ENCODE results near the gene MECP2. TPM values are rescaled to one million over a fixed set of nuclear protein-coding genes. Genes with fewer than 3 reads are reported as not detected.
A peak's percentile ranks its signal among the peaks of the same experiment; 100 is the strongest.

MECP2 gene
- total RNA-seq, 2 experiments from 2014 or later = 31.2 to 48.6 TPM

GRCh38 chrX:154072192-154072591 lies 25.3 kb downstream of the MECP2 start:
- Histone ChIP-seq H3K79me2 (ENCODE audit: insufficient read depth, low read depth, low read length) (peaks cover 53% of the 10 kb centered on the region), H3K36me3 (ENCODE audit: insufficient read depth, low read length) (peaks cover 17% of the 10 kb centered on the region), H4K20me1 (ENCODE audit: insufficient read depth, low read length) (no peaks in the 10 kb centered on the region), H3K9me3 (ENCODE audit: low read length) (no peaks in the 10 kb centered on the region), H3K4me1 (ENCODE audit: insufficient read depth, low read length, poor library complexity, severe bottlenecking) (peaks cover 13% of the 10 kb centered on the region), H3K4me3 (ENCODE audit: low read depth, low read length, poor library complexity, severe bottlenecking) (no peak overlapping the region), H3K9me2 (ENCODE audit: insufficient read depth, low read length) (no peaks in the 10 kb centered on the region), H3K27ac (ENCODE audit: low read depth, low read length, poor library complexity, severe bottlenecking) (no peak overlapping the region), H2AFZ (ENCODE audit: low read length) (no peak overlapping the region), H3K4me2 (ENCODE audit: low read length) (no peak overlapping the region)
- no peak for DNase-seq (ENCODE audit: low spot score)
- TF ChIP-seq EZH2phosphoT487 (IDR thresholded peaks at IDR 0.05; ENCODE audit: borderline replicate concordance, low read depth, low read length) = no peak
- TF ChIP-seq, protein P1, sequence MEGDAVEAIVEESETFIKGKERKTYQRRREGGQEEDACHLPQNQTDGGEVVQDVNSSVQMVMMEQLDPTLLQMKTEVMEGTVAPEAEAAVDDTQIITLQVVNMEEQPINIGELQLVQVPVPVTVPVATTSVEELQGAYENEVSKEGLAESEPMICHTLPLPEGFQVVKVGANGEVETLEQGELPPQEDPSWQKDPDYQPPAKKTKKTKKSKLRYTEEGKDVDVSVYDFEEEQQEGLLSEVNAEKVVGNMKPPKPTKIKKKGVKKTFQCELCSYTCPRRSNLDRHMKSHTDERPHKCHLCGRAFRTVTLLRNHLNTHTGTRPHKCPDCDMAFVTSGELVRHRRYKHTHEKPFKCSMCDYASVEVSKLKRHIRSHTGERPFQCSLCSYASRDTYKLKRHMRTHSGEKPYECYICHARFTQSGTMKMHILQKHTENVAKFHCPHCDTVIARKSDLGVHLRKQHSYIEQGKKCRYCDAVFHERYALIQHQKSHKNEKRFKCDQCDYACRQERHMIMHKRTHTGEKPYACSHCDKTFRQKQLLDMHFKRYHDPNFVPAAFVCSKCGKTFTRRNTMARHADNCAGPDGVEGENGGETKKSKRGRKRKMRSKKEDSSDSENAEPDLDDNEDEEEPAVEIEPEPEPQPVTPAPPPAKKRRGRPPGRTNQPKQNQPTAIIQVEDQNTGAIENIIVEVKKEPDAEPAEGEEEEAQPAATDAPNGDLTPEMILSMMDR (conservative IDR thresholded peaks at IDR 0.05; ENCODE audit: low read length) = no peak
- CTCF ChIA-PET (ENCODE audit: unreplicated experiment) = no interaction called here
- POLR2A ChIA-PET = interaction anchor here (0.5 kb wide), 1 partner anchor 9 kb away, joined by 3 read pairs; no protein-coding TSS in a partner anchor
- no TSS peak for BruUV-seq (replicated peaks)
- intact Hi-C loops (cut with micrococcal nuclease; ENCODE audit: unreplicated experiment) = no loop called here

- ChIA-PET POLR2A (no interaction called here), CTCF (ENCODE audit: unreplicated experiment) (no interaction called here)
- H3K9me3 ChIP-seq (ENCODE audit: low read length) = no peaks in the 10 kb centered on the region
- no peak overlapping the region for H3K4me2 ChIP-seq (ENCODE audit: low read length)
- peaks cover 8% of the 10 kb centered on the region for H3K36me3 ChIP-seq (ENCODE audit: insufficient read depth, low read length)
- BruUV-seq (replicated peaks) = no TSS peak
- intact Hi-C loops (cut with micrococcal nuclease; ENCODE audit: unreplicated experiment) = no loop called here
- H3K79me2 ChIP-seq (ENCODE audit: insufficient read depth, low read depth, low read length) = peaks cover 48% of the 10 kb centered on the region
- H4K20me1 ChIP-seq (ENCODE audit: insufficient read depth, low read length) = no peaks in the 10 kb centered on the region
- peaks cover 19% of the 10 kb centered on the region for H3K4me1 ChIP-seq (ENCODE audit: insufficient read depth, low read length, poor library complexity, severe bottlenecking)
- H3K4me3 ChIP-seq (ENCODE audit: low read depth, low read length, poor library complexity, severe bottlenecking) = no peak overlapping the region
- H3K9me2 ChIP-seq (ENCODE audit: insufficient read depth, low read length) = no peaks in the 10 kb centered on the region
- H3K27ac ChIP-seq (ENCODE audit: low read depth, low read length, poor library complexity, severe bottlenecking) = no peak overlapping the region
- TF ChIP-seq, protein P1 (conservative IDR thresholded peaks at IDR 0.05; ENCODE audit: low read length) = no peak
- no peak for TF ChIP-seq EZH2phosphoT487 (IDR thresholded peaks at IDR 0.05; ENCODE audit: borderline replicate concordance, low read depth, low read length)
- H2AFZ ChIP-seq (ENCODE audit: low read length) = no peak overlapping the region
- DNase-seq (ENCODE audit: low spot score) = no peak
Observed at GRCh38 chrX:154068560-154068959, 29.0 kb downstream of the MECP2 start.

DNA sequence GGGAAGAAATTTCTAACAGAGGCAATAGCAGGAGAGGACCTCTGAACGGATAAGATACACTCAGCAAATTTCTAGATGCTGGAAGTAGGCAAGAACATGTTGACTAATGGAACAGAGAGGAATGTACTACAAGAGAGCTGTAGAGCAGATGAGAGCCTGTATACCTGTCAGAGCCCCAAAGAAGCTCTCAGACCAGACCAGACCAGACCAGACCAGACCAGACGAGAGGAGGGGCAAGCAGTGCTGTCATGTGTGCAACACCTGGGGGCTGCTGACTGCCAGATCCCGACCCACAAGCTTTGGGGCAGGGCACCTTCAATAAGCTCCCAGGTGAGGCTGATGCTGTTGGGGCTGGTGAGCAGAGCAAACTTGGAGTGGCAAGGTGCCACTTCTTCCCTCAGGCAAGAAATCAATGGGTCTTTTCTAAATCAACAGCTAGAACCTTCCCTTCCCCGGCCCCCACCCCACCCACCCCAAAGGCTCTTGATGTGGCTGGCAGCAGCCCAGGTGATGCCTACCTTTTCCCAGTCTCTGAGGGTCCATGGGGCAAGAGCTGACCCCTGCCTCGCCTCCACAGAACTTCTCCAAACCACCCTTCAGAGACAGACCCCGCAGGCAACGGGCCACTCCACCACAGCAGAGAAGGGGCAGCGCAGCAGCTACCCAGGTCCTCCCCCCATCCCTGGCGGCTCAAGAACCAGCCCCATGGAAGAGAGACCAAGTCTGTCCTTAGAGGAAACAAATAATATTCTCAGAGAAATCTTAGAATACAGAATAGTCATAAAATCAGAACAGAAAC lies 32.7 kb downstream of the MECP2 start:
- H3K4me2 ChIP-seq (ENCODE audit: low read length) = no peak overlapping the region
- ChIA-PET POLR2A (no interaction called here), CTCF (ENCODE audit: unreplicated experiment) (interaction anchor here (0.6 kb wide), 1 partner anchor 49 kb away, joined by 3 read pairs; no protein-coding TSS in a partner anchor)
- H3K79me2 ChIP-seq (ENCODE audit: insufficient read depth, low read depth, low read length) = peaks cover 19% of the 10 kb centered on the region
- H4K20me1 ChIP-seq (ENCODE audit: insufficient read depth, low read length) = no peaks in the 10 kb centered on the region
- H3K4me3 ChIP-seq (ENCODE audit: low read depth, low read length, poor library complexity, severe bottlenecking) = no peak overlapping the region
- intact Hi-C loops (cut with micrococcal nuclease; ENCODE audit: unreplicated experiment) = no loop called here
- H3K9me2 ChIP-seq (ENCODE audit: insufficient read depth, low read length) = no peaks in the 10 kb centered on the region
- no peaks in the 10 kb centered on the region for H3K9me3 ChIP-seq (ENCODE audit: low read length)
- no TSS peak for BruUV-seq (replicated peaks)
- peak; percentile 19 for DNase-seq (ENCODE audit: low spot score)
- H3K36me3 ChIP-seq (ENCODE audit: insufficient read depth, low read length) = no peaks in the 10 kb centered on the region
- H2AFZ ChIP-seq (ENCODE audit: low read length) = no peak overlapping the region
- peaks cover 19% of the 10 kb centered on the region for H3K4me1 ChIP-seq (ENCODE audit: insufficient read depth, low read length, poor library complexity, severe bottlenecking)
- TF ChIP-seq, protein P1 (conservative IDR thresholded peaks at IDR 0.05; ENCODE audit: low read length) = no peak
- H3K27ac ChIP-seq (ENCODE audit: low read depth, low read length, poor library complexity, severe bottlenecking) = no peak overlapping the region
